Measurements from ENCODE around the gene CHST15.

CHST15 gene

GRCh38 chr10:124011464-124011863 lies 81.9 kb downstream of the CHST15 start:
- H3K4me3 ChIP-seq (ENCODE audit: low read depth, low read length): no peak overlapping the region
- in situ Hi-C loops (cut with HindIII; ENCODE audit: low sequenced_read_pairs): no loop called here

DNA sequence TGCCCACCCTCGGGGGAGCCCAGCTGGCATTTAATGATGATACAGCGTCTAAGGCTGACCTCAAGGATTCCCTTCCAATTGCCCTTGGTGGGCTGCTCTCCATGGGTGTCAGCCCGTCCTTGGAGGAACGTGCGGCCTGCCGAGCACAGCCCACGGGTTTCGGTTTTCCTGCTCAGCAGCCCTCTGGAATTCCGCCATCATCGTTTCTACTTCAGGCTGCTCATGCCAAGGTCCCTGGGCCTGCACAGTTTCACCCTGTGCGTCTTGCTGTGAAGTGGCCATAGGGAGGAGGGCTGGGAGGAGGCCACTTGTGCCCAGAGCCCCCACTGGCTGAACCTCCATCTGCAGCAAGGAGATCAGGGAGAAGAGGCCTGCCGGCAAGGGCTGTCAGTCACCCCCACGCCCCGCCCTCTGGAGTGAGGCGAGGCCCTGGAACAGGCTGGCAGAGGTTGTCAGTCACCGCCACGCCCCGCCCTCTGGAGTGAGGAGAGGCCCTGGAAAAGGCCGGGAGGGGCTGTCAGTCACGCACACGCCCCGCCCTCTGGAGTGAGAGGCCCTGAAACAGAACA lies 82.8 kb downstream of the CHST15 start:
- H3K4me3 ChIP-seq (ENCODE audit: low read depth, low read length): no peak overlapping the region
- no peak for DNase-seq (ENCODE audit: low read depth, low spot score)
- TF ChIP-seq, protein P1, sequence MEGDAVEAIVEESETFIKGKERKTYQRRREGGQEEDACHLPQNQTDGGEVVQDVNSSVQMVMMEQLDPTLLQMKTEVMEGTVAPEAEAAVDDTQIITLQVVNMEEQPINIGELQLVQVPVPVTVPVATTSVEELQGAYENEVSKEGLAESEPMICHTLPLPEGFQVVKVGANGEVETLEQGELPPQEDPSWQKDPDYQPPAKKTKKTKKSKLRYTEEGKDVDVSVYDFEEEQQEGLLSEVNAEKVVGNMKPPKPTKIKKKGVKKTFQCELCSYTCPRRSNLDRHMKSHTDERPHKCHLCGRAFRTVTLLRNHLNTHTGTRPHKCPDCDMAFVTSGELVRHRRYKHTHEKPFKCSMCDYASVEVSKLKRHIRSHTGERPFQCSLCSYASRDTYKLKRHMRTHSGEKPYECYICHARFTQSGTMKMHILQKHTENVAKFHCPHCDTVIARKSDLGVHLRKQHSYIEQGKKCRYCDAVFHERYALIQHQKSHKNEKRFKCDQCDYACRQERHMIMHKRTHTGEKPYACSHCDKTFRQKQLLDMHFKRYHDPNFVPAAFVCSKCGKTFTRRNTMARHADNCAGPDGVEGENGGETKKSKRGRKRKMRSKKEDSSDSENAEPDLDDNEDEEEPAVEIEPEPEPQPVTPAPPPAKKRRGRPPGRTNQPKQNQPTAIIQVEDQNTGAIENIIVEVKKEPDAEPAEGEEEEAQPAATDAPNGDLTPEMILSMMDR (IDR thresholded peaks at IDR 0.05; ENCODE audit: low read depth, low read length): no peak
- in situ Hi-C loops (cut with HindIII; ENCODE audit: low sequenced_read_pairs): no loop called here

More at GRCh38 chr10:124011464-124011863, 81.9 kb downstream of the CHST15 start:
- TF ChIP-seq, protein P1 (IDR thresholded peaks at IDR 0.05; ENCODE audit: low read depth, low read length): no peak
- no peak for DNase-seq (ENCODE audit: low read depth, low spot score)

DNA sequence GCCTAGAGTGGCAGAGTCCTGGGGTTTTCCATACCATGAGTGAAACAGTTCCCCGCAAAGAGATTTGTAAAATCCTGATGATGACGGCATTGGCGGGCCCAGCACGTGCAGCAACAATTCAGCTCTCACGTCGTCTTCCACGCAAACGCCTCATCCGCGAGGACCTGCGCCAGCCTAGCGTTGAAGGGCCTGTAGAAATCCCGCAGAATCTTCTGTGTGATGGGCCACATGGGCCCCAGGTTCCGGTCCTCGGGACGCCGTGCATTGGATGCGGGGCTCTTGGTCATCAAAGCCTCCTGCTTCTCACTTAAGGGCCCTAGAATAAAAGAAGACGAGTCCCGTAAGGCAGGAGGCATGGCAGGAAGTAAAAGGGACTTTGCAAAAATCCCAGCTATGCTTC lies 83.4 kb downstream of the CHST15 start:
- in situ Hi-C loops (cut with HindIII; ENCODE audit: low sequenced_read_pairs): no loop called here
- H3K4me3 ChIP-seq (ENCODE audit: low read depth, low read length): no peak overlapping the region
- DNase-seq (ENCODE audit: low read depth, low spot score): no peak
- TF ChIP-seq, protein P1 (IDR thresholded peaks at IDR 0.05; ENCODE audit: low read depth, low read length): no peak

- DNase-seq (ENCODE audit: low read depth, low spot score): no peak
These were observed 84.0 kb downstream of the CHST15 start for GRCh38 chr10:124009231-124010015.

GRCh38 chr10:124008681-124009080 lies 84.7 kb downstream of the CHST15 start:
- in situ Hi-C loops (cut with HindIII; ENCODE audit: low sequenced_read_pairs): no loop called here
- TF ChIP-seq, protein P1 (IDR thresholded peaks at IDR 0.05; ENCODE audit: low read depth, low read length): no peak
- no peak for DNase-seq (ENCODE audit: low read depth, low spot score)
- H3K4me3 ChIP-seq (ENCODE audit: low read depth, low read length): no peak overlapping the region

More at GRCh38 chr10:124009231-124010015, 84.0 kb downstream of the CHST15 start:
- no peak overlapping the region for H3K4me3 ChIP-seq (ENCODE audit: low read depth, low read length)
- in situ Hi-C loops (cut with HindIII; ENCODE audit: low sequenced_read_pairs): no loop called here
- TF ChIP-seq, protein P1 (IDR thresholded peaks at IDR 0.05; ENCODE audit: low read depth, low read length): no peak

DNA sequence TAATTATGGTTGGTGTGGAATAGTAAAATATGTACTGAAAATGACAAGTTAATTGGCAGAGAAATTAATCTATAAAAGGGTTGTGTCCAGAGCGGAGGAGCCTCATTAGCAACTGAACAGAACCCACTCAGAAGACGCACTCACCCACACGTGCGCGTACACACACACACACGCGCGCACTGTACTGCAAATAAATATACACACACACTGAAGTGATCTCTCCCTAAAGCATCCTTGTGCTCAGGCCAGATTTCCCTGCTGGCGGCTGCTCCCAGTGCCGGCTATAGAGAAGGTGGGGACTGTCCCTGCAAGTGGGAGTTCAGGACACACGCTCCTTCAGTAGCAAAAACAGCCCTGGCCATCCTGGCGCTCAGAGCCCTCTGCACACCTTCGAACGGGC lies 85.2 kb downstream of the CHST15 start:
- in situ Hi-C loops (cut with HindIII; ENCODE audit: low sequenced_read_pairs): no loop called here
- no peak overlapping the region for H3K4me3 ChIP-seq (ENCODE audit: low read depth, low read length)

More for the DNA sequence above, 85.2 kb downstream of the CHST15 start:
- no peak for DNase-seq (ENCODE audit: low read depth, low spot score)
- TF ChIP-seq, protein P1 (IDR thresholded peaks at IDR 0.05; ENCODE audit: low read depth, low read length): no peak

All from astrocyte of the spinal cord (primary cell).